Keratinocyte (primary cell): ENCODE measurements around the gene KIAA1210.

Source experiments
- EZH2 ChIP-seq: IDR thresholded peaks from one replicate; pipeline ENCODE4 v1.6.1; 2012; ENCODE audit warnings: inconsistent platforms, mild to moderate bottlenecking, low read length, moderate library complexity
- TF ChIP-seq, protein P1 (sequence below), 3 experiments: IDR thresholded peaks in 1 of 3; conservative IDR thresholded peaks in 1 of 3; optimal IDR thresholded peaks in 1 of 3; 2 replicates in 2 of 3; 3 replicates in 1 of 3; pipeline versions ENCODE3 to v1.5.1; 2011; ENCODE audit warnings: low read length in 3 of 3, mild to moderate bottlenecking in 3 of 3, moderate library complexity in 2 of 3, control low read depth in 1 of 3, inconsistent platforms in 1 of 3; ENCODE audit not compliant: insufficient read depth in 2 of 3; ENCODE audit errors: extremely low read depth in 1 of 3

DNA sequence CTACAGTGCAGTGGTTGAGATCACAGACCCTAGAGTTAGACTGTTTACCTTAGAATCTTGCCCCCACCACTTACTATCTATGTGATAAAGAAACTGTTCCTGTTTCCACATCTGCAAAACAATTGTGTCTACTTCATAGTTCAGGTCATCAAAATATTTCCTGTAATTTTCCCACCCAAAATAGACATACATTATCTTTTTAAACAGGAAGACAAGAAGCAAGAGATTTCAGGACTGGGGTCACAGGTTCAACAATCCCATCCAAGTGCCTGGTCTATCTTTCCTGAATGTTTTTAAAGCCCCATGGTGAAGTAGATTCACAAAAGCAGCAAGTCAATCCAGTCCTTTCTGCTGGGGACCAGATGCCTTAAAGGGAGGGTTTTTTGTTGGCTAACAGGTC lies 96.6 kb downstream of the KIAA1210 start:
- TF ChIP-seq, protein P1, sequence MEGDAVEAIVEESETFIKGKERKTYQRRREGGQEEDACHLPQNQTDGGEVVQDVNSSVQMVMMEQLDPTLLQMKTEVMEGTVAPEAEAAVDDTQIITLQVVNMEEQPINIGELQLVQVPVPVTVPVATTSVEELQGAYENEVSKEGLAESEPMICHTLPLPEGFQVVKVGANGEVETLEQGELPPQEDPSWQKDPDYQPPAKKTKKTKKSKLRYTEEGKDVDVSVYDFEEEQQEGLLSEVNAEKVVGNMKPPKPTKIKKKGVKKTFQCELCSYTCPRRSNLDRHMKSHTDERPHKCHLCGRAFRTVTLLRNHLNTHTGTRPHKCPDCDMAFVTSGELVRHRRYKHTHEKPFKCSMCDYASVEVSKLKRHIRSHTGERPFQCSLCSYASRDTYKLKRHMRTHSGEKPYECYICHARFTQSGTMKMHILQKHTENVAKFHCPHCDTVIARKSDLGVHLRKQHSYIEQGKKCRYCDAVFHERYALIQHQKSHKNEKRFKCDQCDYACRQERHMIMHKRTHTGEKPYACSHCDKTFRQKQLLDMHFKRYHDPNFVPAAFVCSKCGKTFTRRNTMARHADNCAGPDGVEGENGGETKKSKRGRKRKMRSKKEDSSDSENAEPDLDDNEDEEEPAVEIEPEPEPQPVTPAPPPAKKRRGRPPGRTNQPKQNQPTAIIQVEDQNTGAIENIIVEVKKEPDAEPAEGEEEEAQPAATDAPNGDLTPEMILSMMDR (optimal IDR thresholded peaks at IDR 0.05 in 1 of 3, IDR thresholded peaks at IDR 0.05 in 1 of 3, conservative IDR thresholded peaks at IDR 0.05 in 1 of 3; ENCODE audit: extremely low read depth in 1 of 3, insufficient read depth in 2 of 3, low read length in 3 of 3) = no peak
- TF ChIP-seq EZH2 = no peak
